Activated CD4-positive, alpha-beta T cell treated with anti-CD3 and anti-CD28 coated beads, Interleukin-2, amount 50 U/mL, for 24 hours (primary cell): ENCODE results near the gene ANKRD9.
"Not testable (repeated sequence)": the region's sequence is repeated elsewhere in the genome, so short reads cannot be mapped to it uniquely, and the experiment has no call there.

Experiments
- DNase-seq, 2 donors: peaks; one replicate each; pipeline ENCODE4 v3.0.0-alpha.2; 2020; ENCODE audit warnings: low read depth in 1 of 2, low spot score in 1 of 2

Gene ANKRD9, protein sequence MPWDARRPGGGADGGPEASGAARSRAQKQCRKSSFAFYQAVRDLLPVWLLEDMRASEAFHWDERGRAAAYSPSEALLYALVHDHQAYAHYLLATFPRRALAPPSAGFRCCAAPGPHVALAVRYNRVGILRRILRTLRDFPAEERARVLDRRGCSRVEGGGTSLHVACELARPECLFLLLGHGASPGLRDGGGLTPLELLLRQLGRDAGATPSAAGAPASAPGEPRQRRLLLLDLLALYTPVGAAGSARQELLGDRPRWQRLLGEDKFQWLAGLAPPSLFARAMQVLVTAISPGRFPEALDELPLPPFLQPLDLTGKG

DNA sequence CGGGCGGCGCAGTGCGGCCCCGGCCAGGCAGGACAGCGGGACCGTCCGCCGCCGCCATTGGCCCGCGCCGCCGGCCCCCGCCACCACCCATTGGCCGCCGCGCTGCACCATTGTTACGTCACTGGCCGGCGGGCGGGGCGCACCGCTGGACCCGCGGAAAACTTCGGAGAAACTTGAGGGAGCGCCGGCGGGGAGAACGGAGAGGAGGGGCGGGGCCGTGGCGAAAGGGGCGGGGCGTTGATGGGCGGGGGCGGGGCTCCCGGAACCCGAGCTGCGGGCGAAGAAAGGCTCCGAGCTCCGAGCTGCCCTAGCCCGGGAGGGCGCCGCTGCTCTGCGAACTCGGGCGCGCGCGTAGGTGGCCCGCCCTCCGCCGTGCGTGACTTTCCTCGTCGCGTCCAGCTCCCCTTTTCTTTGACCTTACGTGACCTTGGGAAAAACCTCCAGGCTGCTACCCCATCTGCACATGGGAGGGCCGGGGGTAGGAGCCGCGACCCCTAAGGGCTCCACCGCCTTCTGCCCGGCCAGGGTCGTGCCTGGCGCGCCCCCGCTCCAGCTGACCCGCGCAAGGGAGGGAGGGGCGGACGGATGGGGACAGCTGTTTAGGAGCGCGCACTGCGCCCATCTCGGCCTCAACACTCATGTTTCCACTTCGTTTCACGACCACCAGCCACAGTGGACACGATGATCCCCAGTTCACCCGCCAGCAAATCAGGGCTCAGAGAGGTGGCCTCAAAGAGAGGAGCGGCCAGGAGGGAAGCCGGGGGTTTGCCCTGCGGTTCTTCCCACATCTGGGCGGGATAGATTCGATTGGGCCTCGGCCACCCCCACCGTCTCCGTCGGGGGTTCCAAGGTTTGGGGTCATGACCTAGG, at the start of gene ANKRD9:
Gene ANKRD9, minus strand, starts transcription at position 31 of the 870 bp plus-strand sequence. CDS start 1,887 bp downstream, outside the sequence.
- peak; percentile 79 to 89 for DNase-seq

DNA sequence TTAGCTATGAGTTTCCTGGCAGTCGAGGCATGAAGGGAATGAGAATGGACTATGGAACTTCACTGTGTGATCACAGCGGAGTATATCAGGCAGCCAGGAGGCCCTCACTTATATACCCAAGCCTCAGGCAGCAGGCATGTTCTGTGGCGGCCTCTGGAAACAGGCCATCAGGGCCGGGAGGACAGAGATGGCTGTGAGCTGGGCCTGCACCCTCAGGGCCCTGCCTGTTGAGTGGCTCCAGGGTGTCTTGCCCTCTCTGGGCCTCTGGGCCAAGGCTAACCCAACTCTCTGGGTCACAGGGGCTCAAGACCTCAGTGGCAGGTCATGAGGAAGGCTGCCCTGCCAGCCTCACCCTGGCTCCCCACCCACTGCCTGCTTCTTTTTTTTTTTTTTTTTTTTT, 49.0 kb upstream of the ANKRD9 start:
- no peak for DNase-seq

DNA sequence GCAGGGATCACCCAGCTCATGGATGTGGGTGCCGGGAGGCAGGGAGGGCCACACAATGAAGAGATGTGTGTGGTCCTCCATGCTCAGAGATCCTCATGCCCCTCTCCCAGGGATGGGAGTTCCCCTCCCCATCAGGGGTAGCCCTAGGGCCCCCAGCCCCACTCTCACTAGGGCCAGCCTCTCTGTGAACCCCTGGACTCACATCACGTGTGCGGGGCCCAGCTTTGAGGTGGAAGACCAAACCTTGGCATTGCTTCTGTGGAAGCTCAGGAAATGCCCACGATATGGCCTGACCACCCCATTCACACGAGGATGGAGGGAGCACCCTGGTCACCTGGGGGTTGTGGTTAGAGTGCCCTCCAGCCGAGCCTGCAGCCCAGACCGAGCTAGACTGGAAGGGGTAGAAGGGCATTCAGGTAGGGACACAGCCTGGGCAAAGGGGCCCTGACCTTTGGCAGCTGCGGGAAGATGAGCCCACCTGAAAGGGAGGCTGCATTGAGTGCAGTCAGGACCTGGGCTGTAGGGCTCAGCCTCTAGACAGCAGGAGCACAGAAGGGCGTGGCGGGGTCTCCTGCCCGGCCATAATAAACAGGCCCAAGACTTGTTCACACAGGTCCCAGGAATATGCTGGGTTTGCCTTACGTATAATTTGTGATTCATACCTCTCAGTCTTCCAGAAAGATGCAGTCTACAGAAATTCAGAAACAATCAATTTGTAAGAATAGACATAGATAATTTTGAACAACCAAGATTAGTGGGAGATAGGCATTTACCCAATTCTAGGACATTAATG, 48.1 kb upstream of the ANKRD9 start:
- DNase-seq, result no peak

DNA sequence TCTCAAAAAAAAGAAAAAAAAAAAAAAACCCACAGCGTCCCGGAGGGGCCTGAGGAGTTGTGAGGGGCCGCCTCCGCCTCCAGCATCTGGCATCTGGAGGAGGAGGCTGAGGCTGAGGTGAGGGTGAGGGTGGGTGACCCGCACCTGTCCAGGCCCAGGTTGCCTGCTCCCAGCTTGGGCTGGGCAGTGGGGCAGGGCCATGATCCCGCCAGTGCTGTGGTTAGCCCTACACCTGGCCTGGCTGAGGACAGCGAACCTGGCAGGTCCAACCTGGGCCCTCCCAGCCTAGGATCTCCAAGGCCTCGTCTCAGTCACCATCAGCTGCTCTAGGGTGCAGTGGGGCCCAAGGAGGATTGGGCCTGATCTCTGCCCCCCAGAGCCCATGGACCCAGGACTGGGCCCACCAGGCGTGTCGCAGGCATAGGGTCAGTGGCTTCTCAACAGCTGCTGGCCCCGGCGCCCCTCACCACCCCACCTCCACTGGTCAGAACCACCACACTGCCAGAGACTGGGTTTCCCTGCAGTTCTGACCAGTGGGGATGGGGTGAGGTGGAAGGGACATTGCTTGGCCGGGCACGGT, 46.6 kb upstream of the ANKRD9 start:
- no peak for DNase-seq

DNA sequence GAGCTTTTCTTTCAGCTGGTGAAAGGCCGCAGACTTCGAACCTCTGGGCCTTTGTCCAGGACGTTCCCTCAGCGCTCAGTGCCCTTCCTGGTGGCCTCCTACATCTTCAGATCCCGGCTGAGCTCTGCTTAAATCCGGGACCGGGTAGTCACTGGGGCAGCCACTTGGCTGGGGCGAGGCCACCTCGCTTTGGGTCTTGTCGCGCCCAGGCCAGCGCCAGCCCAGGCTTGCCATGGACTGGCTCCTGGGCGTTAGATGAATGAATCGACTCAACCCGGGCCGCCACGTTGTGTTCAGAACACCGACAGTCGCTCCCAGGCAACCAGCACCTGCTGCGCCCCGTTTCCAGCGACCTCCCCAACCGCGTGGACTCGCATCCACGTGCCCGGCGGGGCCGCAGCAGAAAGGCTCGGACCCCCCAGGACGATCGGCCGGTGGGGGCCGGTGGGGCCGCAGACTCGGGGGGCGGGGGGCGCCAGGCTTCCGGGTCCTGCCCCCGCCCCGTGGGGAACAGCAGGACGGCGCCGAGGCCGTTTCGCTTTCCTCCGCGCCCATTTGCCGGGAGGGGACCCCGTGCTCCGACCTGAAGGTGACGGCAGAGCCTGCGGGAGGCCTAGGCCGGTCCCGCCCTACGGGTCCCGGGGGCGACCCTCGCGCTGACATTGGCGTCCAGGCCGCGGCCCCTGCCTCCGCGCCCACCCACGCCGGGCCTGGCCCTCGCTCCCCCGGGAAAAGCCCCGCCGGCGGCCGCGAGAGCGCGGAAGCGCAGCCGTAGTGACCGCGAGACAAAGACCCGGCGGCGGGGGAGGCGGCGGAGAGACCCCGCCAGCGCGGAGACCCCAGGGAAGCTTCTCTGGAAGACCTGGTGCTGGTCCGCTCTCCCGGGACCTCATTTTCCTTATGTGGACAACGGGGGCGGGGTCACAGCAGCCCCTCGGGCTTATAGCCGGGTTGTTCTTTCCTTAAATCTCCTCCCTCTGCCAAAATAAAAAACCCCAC, 45.5 kb upstream of the ANKRD9 start:
- peak; percentile 30 to 50 for DNase-seq

DNA sequence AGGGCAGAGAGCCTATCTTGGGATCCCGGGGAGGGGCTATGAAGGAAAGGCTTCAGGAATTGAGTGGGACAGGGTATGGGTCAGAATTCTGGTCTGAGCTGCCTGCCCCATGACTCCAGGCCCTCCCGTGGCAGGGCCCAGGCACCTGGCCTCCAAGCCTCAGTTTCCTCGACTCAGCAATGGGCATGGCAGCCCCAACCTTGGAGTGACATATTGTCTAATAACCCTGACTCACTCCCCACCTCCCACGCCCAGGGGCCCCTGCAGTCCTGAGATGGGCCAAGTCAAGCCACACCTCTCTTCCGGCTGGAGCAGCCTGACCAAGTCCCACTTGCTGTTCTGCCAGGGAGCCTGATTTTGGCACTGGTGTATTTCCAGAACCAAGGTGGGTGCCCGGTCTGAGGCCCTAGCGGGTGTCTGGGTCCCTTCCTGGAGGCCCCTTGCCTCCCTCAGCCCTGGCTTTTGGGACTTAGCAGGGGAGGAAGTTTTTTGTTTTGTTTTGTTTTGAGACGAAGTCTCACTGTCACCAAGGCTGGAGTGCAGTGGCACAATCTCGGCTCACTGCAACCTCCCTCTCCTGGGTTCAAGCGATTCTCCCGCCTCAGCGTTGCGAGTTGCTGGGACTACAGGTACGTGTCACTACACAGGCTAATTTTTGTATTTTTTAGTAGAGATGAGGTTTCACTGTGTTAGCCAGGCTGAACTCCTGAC, 42.6 kb upstream of the ANKRD9 start:
- DNase-seq, result no peak

DNA sequence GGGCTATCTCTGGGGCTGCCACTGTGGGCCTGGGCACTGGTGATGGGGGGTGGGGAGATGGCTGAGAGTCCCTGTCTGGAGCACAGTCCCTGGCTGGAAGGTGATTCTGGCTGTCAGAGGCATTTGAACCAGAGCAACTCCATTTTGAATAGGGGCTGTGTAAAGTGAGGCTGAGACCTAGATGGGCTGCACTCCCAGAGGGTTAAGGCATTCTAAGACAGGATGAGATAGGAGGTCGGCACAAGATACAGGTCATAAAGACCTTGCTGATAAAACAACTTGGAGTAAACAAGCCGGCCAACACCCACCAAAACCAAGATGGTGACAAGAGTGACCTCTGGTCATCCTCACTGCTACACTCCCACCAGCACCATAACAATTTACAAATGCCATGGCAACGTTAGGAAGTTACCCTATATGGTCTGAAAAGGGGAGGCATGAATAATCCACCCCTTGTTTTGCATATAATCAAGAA, 41.4 kb upstream of the ANKRD9 start:
- DNase-seq, result not testable (repeated sequence)

DNA sequence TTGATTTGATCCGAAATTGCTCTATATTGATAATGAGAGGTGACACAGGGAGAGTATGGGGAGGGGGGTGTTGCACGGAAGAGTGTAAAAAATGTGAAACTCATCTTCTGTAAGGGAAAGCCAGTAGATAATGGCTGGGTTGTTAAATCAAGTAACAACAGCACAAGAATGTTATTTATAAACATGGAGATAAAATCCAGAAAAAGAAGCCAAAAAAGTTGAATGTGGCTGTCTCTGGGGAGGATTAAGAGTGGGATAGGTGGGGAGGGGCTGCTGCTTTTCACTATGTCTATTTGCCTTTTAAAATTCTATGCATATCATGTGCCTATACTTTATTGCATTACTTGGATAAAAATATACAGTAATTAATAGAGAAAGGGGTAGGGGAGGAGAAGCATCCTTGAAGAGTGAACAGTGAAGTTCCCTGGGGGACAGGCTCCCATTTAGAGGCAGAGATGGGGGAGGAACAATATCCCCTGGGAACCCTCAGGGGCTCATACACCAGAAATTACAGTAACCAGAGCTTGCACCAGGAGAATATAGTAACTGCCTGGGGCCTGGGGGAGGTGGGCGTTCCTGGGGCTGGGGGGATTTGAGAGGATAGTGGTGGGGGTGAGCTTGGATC, 39.2 kb upstream of the ANKRD9 start:
- no peak for DNase-seq

DNA sequence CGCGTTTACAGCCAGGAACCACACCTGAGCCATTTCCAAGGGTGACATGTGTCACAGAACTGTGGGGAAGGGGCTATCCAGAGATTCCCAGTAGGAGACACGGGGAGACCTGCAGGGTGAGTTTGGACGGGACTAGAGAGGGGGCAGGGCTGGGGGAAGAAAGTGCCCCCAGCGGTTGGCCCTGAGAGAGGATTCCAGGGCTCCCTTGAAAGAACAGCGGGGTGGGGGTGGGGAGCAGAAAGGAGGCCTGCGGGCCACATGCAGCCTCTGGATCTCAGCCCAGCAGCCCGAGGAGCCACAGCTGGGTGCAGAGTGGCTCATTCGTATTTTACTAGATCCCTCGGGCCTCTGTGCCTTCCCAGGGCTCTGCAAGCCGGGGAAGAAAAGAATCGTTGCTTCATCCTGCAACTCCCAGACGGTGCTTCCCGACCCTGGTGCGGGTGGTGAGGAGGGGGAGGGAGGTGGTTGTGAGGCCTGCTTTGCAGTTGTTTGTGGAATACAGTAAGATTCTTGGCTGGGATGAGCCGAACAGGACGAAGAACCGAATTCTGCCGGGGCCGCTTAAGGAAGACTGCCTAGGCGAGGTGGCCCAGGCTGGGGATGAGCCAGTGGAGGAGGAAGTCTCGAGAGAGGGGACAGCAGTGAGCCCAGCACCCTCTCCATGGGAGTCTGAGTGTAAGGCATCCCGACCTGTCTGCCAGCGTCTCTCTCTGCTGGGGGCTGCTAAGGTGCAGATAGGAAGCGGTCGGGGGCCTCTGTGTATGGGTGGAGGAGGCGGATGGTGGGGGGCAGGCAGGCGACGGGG, 36.1 kb upstream of the ANKRD9 start:
- DNase-seq, result no peak

DNA sequence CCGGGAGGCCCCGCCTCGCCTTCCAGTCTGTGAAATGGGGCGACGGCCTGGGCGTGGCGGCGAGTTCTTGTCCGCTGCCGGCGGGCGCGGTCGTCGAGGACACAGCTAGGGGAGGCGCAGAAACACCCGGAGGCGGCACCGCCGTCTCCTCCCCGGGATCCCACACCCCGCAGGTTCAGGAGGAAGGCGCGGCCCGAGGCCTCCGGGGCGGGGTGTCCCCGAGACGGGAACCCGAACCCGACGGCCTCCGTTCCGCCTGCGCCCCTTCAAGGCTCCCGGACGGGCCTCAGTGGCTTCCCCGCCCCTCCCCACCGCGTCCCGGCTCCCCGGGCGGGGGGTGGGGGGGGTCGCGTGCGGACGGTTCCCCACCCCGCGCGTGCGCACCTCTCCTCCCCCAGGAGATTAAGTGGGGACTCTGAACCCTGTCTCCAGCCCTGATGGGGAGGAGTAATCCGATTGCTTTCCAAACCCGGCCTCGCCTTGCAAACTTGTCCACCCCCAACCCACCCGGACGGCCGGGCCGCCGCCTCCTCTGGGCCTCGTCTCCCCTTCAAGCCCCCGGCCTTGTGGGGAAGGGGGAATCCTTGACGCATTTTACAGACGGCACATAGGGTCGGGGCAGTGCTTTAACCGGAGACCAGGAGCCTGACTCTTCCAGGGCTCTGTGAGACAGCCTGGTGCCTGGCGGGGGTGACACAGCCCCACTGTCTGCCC, 35.3 kb upstream of the ANKRD9 start:
- no peak for DNase-seq

DNA sequence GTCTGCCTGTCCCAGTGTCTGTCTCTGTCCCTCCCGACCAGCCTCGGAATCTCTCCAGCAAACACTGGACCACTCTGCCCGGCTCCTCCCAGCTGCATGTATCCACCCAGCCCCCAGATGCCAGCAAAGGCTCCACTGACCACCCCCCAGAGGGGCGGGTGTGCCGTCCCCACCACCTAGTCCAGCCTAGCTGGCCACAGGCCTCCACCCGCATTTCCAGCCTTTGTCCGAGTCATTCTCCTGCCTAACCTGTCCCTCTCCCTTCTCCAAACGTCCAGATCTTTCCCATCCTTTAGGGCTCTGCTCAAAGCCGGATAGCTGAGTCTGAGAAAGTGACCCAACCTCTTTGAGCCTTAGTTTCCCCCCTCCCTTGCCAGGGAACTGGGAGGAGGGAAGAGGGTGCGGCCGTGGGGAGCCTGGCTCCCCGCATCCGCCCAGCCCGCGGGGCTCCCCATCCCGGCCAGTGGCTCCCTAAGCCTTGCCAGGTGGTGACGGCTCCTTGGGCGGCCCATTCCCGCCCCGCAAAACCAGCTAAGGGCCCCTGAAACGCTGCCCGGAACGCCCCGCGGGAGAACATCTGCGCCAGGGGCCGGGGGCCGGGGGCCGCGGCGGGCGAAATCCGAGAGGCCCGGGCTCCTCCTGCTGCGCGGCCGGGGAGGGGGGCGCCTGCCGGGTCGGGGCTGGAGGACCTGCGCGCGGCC, 34.6 kb upstream of the ANKRD9 start:
- DNase-seq, result no peak

DNA sequence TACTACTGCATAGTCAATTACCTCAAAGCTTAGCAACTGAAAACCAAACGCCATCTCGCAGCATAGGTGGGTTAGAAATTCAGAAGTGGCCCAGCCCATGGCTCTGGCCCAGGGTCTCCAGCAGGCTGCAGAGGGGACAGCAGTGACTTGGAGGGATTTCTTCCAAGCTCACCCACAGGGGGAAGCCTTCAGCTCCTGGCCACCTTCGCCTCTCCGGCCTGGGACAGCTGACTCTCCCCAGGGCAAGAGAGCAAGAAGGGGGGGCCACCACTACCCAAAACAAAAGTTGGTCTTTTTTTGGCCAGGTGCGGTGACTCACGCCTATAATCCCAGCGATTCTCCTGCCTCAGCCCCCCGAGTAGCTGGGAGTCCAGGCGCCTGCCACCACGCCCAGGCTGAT, 32.2 kb upstream of the ANKRD9 start:
- DNase-seq, result no peak

DNA sequence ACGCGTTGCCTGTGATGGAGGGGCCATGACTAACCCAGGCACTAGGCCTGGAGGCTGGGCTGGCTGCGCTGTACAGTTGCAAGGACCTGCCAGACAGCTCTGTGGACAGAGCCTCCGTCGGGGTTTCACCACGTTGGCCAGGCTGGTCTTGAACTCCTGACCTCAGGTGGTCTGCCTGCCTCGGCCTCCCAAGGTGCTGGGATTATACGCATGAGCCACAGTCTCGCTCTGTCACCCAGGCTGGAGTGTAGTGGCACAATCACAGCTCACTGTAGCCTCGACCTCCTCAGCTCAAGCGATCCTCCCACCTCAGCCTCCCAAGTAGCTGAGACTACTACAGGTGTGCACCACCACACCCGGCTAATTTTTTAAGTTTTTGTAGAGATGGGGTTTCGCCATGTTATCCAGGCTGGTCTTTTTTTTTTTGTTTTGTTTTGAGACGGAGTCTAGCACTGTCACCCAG, 31.5 kb upstream of the ANKRD9 start:
- not testable (repeated sequence) for DNase-seq

DNA sequence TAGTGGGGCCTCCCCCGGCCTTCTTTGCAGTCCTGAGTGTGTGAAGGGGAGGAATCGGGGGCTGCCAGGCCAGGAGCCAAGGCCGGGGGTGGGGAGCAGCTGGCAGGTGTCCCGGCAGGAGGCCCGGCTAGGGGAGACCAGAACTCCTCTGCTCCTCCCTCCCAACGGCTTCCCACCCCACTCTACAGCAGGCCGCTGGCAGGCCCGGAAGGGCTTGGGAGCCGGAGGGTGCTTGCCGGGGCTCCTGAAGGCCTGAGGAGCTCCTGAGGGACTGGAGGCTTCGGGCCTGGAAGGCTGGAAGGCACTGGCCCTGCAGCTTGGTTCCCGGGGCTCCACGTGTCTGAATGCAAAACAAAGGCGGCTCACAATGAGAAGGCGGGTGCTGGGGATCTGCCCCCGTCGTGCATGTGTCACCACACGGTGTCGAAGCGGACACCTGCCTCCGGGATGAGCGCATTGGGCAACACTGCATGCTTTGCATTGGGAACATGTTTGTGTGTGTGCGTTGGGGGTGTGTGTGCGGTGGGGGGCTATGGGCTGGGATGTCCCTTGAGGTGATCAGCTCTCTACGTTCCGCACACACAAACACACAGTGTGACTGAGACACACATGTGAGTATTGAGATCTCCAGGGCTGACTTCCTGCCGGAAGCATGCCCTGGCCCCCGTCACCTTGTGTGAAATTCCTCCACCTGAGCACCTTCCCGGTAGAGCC, 30.9 kb upstream of the ANKRD9 start:
- no peak for DNase-seq

DNA sequence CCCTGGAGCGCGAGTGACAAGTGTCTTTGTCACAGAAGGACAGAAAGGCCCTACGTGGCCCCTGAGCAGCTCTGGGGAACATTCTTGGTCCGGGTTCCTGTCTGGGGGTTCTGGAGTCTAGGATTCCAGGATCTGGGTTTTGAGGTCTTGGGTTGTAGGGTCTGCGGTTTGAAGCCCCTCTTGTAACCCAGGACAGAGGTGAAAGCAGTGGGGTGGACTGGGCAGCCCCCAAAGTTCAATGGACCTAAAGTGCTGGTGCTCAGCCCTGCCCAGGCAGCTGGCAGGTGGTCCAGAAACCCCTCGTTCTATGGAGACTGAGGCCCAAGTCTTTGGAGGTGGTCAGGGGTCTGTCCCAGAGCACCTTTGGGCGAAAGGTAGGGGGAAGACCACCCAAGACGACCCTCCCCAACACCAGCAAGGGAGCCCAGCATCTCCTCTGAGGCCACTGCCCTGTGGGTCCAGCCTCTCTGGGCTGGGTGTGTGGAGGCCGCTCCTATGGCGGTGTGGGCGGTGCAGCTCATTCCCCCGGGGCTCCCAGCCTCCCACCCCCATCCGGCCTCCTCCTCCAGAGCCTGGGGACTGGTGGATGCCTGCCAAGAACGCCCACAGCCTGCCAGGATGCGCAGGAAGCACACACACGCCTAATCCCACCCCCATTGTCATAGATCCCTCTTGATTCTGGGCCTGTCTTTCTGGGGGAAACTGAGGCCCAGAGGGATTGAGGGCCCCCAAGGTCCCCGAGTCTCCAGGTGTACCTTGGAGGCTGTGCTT, 30.2 kb upstream of the ANKRD9 start:
- no peak for DNase-seq
